Measurements from ENCODE around the gene DENND1A.
A peak's percentile ranks its signal among the peaks of the same experiment; 100 is the strongest.
"Not testable (repeated sequence)": the region's sequence is repeated elsewhere in the genome, so short reads cannot be mapped to it uniquely, and the experiment has no call there.

Gene DENND1A

GRCh38 chr9:123929870-123930831 lies at the start of gene DENND1A:
Gene DENND1A (minus strand): TSS chr9:123930126. CDS start chr9:123929905, 221 bp downstream.
- H3K36me3 ChIP-seq (ENCODE audit: control insufficient read depth, insufficient read depth, low read length): no peaks in the 10 kb centered on the region
- peak within 1 kb of the TSS; percentile 72 for H3K27ac ChIP-seq (ENCODE audit: low read depth, low read length)
- peak within 1 kb of the TSS; percentile 79 for H3K4me3 ChIP-seq (ENCODE audit: low read depth, low read length)
- no peaks in the 10 kb centered on the region for H3K9me3 ChIP-seq (ENCODE audit: control insufficient read depth, insufficient read depth, low read length)
- H3K9ac ChIP-seq (ENCODE audit: low read depth, low read length): 0 out of 2 replicates have a peak within 1 kb of the TSS, but pooled peaks have one; percentile 16
- H3K4me1 ChIP-seq (ENCODE audit: control insufficient read depth, insufficient read depth, low read length): peaks cover 41% of the 10 kb centered on the region
- no peaks in the 10 kb centered on the region for H3K27me3 ChIP-seq (ENCODE audit: control insufficient read depth, insufficient read depth, low read length)

GRCh38 chr9:123978981-123979380 lies 49.1 kb upstream of the DENND1A start:
- H3K9ac ChIP-seq (ENCODE audit: low read depth, low read length): no peak overlapping the region
- no peaks in the 10 kb centered on the region for H3K4me1 ChIP-seq (ENCODE audit: control insufficient read depth, insufficient read depth, low read length)
- H3K27me3 ChIP-seq (ENCODE audit: control insufficient read depth, insufficient read depth, low read length): peaks cover 47% of the 10 kb centered on the region
- no peak overlapping the region for H3K27ac ChIP-seq (ENCODE audit: low read depth, low read length)
- H3K36me3 ChIP-seq (ENCODE audit: control insufficient read depth, insufficient read depth, low read length): no peaks in the 10 kb centered on the region
- H3K9me3 ChIP-seq (ENCODE audit: control insufficient read depth, insufficient read depth, low read length): no peaks in the 10 kb centered on the region
- no peak overlapping the region for H3K4me3 ChIP-seq (ENCODE audit: low read depth, low read length)

GRCh38 chr9:123976579-123976978 lies 46.7 kb upstream of the DENND1A start:
- not testable (repeated sequence) for H3K9ac ChIP-seq (ENCODE audit: low read depth, low read length); H3K36me3 ChIP-seq (ENCODE audit: control insufficient read depth, insufficient read depth, low read length); H3K27ac ChIP-seq (ENCODE audit: low read depth, low read length); H3K4me1 ChIP-seq (ENCODE audit: control insufficient read depth, insufficient read depth, low read length); H3K4me3 ChIP-seq (ENCODE audit: low read depth, low read length)
- Histone ChIP-seq H3K9me3 (ENCODE audit: control insufficient read depth, insufficient read depth, low read length) (peaks cover 12% of the 10 kb centered on the region), H3K27me3 (ENCODE audit: control insufficient read depth, insufficient read depth, low read length) (peaks cover 32% of the 10 kb centered on the region)

GRCh38 chr9:123975871-123976270 lies 45.9 kb upstream of the DENND1A start:
- H3K27ac ChIP-seq (ENCODE audit: low read depth, low read length): no peak overlapping the region
- H3K9me3 ChIP-seq (ENCODE audit: control insufficient read depth, insufficient read depth, low read length): peaks cover 12% of the 10 kb centered on the region
- peaks cover 29% of the 10 kb centered on the region for H3K27me3 ChIP-seq (ENCODE audit: control insufficient read depth, insufficient read depth, low read length)
- H3K4me3 ChIP-seq (ENCODE audit: low read depth, low read length): no peak overlapping the region
- H3K36me3 ChIP-seq (ENCODE audit: control insufficient read depth, insufficient read depth, low read length): no peaks in the 10 kb centered on the region
- no peak overlapping the region for H3K9ac ChIP-seq (ENCODE audit: low read depth, low read length)
- H3K4me1 ChIP-seq (ENCODE audit: control insufficient read depth, insufficient read depth, low read length): no peaks in the 10 kb centered on the region

- Histone ChIP-seq H3K4me1 (ENCODE audit: control insufficient read depth, insufficient read depth, low read length) (no peaks in the 10 kb centered on the region), H3K27me3 (ENCODE audit: control insufficient read depth, insufficient read depth, low read length) (peaks cover 17% of the 10 kb centered on the region), H3K9ac (ENCODE audit: low read depth, low read length) (no peak overlapping the region), H3K27ac (ENCODE audit: low read depth, low read length) (no peak overlapping the region), H3K9me3 (ENCODE audit: control insufficient read depth, insufficient read depth, low read length) (peaks cover 12% of the 10 kb centered on the region), H3K4me3 (ENCODE audit: low read depth, low read length) (no peak overlapping the region), H3K36me3 (ENCODE audit: control insufficient read depth, insufficient read depth, low read length) (no peaks in the 10 kb centered on the region)
These were observed 44.5 kb upstream of the DENND1A start for GRCh38 chr9:123974471-123974870.

- H3K27me3 ChIP-seq (ENCODE audit: control insufficient read depth, insufficient read depth, low read length): peaks cover 11% of the 10 kb centered on the region; the same call in 1 of the 2 replicates
- no peak overlapping the region for H3K9ac ChIP-seq (ENCODE audit: low read depth, low read length)
- H3K9me3 ChIP-seq (ENCODE audit: control insufficient read depth, insufficient read depth, low read length): peaks cover 12% of the 10 kb centered on the region
- no peak overlapping the region for H3K27ac ChIP-seq (ENCODE audit: low read depth, low read length)
- H3K36me3 ChIP-seq (ENCODE audit: control insufficient read depth, insufficient read depth, low read length): no peaks in the 10 kb centered on the region
- H3K4me1 ChIP-seq (ENCODE audit: control insufficient read depth, insufficient read depth, low read length): no peaks in the 10 kb centered on the region
- H3K4me3 ChIP-seq (ENCODE audit: low read depth, low read length): no peak overlapping the region
These were observed 43.8 kb upstream of the DENND1A start for GRCh38 chr9:123973590-123974223.

- Histone ChIP-seq H3K4me1 (ENCODE audit: control insufficient read depth, insufficient read depth, low read length) (no peaks in the 10 kb centered on the region), H3K4me3 (ENCODE audit: low read depth, low read length) (no peak overlapping the region), H3K9ac (ENCODE audit: low read depth, low read length) (no peak overlapping the region), H3K36me3 (ENCODE audit: control insufficient read depth, insufficient read depth, low read length) (no peaks in the 10 kb centered on the region), H3K27ac (ENCODE audit: low read depth, low read length) (no peak overlapping the region), H3K27me3 (ENCODE audit: control insufficient read depth, insufficient read depth, low read length) (peaks cover 11% of the 10 kb centered on the region; the same call in 1 of the 2 replicates), H3K9me3 (ENCODE audit: control insufficient read depth, insufficient read depth, low read length) (peaks cover 12% of the 10 kb centered on the region)
These were observed 42.7 kb upstream of the DENND1A start for GRCh38 chr9:123972618-123973017.

GRCh38 chr9:123967323-123967722 lies 37.4 kb upstream of the DENND1A start:
- Histone ChIP-seq H3K4me3 (ENCODE audit: low read depth, low read length) (no peak overlapping the region), H3K27ac (ENCODE audit: low read depth, low read length) (no peak overlapping the region), H3K27me3 (ENCODE audit: control insufficient read depth, insufficient read depth, low read length) (0 out of 2 replicates have a peak, but pooled peaks cover 3% of the 10 kb centered on the region), H3K36me3 (ENCODE audit: control insufficient read depth, insufficient read depth, low read length) (no peaks in the 10 kb centered on the region), H3K4me1 (ENCODE audit: control insufficient read depth, insufficient read depth, low read length) (no peaks in the 10 kb centered on the region), H3K9ac (ENCODE audit: low read depth, low read length) (no peak overlapping the region), H3K9me3 (ENCODE audit: control insufficient read depth, insufficient read depth, low read length) (peaks cover 5% of the 10 kb centered on the region; the same call in 1 of the 2 replicates)

GRCh38 chr9:123965801-123966686 lies 36.1 kb upstream of the DENND1A start:
- H3K27me3 ChIP-seq (ENCODE audit: control insufficient read depth, insufficient read depth, low read length): 0 out of 2 replicates have a peak, but pooled peaks cover under 1% of the 10 kb centered on the region
- H3K4me1 ChIP-seq (ENCODE audit: control insufficient read depth, insufficient read depth, low read length): no peaks in the 10 kb centered on the region; the same call in 1 of the 2 replicates
- H3K27ac ChIP-seq (ENCODE audit: low read depth, low read length): no peak overlapping the region

GRCh38 chr9:123964761-123965160 lies 34.8 kb upstream of the DENND1A start:
- Histone ChIP-seq H3K4me3 (ENCODE audit: low read depth, low read length) (no peak overlapping the region), H3K27me3 (ENCODE audit: control insufficient read depth, insufficient read depth, low read length) (no peaks in the 10 kb centered on the region), H3K36me3 (ENCODE audit: control insufficient read depth, insufficient read depth, low read length) (no peaks in the 10 kb centered on the region), H3K27ac (ENCODE audit: low read depth, low read length) (no peak overlapping the region), H3K9ac (ENCODE audit: low read depth, low read length) (no peak overlapping the region), H3K9me3 (ENCODE audit: control insufficient read depth, insufficient read depth, low read length) (no peaks in the 10 kb centered on the region), H3K4me1 (ENCODE audit: control insufficient read depth, insufficient read depth, low read length) (peaks cover 3% of the 10 kb centered on the region; the same call in 1 of the 2 replicates)

More at GRCh38 chr9:123965801-123966686, 36.1 kb upstream of the DENND1A start:
- Histone ChIP-seq H3K9ac (ENCODE audit: low read depth, low read length) (no peak overlapping the region), H3K9me3 (ENCODE audit: control insufficient read depth, insufficient read depth, low read length) (no peaks in the 10 kb centered on the region), H3K4me3 (ENCODE audit: low read depth, low read length) (no peak overlapping the region), H3K36me3 (ENCODE audit: control insufficient read depth, insufficient read depth, low read length) (no peaks in the 10 kb centered on the region)

Data from HUES48 (cell line).